Measurements from ENCODE around the gene LHX6. TPM values are rescaled to one million over a fixed set of nuclear protein-coding genes. Genes with fewer than 3 reads are reported as not detected.

LHX6 gene
- total RNA-seq, 1 experiment from 2014 or later, result 11.1 TPM

DNA sequence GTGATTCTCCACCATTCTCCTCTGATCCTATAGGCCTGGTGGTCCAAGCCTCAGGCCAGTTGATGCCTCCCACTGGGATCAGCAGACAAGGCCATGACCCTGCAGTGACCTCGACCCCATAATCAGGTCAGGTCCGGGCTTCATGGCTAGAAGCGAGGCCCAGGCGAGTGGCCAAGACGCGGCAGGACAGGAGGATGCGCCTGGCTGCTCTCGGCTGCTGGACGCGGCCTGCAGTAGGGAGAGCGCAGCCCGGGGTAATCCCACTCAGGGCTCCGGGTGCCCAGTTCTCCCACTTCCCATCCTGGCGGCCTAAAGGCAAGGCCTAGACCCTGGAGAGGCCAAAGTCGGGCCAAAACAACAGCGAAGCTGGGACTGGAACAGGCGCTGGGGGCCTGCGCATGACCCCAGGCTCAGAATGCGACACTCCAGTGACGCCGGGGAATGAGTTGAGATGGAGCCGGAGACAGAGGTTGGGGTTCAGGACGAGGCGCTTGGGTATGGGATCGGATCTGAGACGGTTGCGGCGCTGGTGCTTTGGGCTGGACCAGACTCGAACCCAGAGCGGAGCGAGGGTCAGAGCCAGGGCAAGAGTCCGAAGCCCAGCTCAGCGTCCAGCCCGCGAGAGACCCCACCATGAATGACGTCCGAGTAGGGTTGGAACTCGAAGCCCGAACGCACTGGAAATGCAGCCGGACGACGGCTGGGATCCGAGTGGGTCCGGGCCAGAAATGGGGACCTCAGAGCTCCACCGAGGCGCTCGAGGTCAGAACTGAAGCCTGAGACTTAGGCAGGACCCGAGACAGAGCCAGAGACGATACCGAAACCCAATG, 3.2 kb downstream of the LHX6 start:
- Histone ChIP-seq H3K27me3 (ENCODE audit: low read length) (no peaks in the 10 kb centered on the region), H3K9ac (ENCODE audit: low read length) (no peak overlapping the region), H3K4me1 (ENCODE audit: insufficient read depth, low read length) (0 out of 2 replicates have a peak, but pooled peaks cover 5% of the 10 kb centered on the region), H3K27ac (ENCODE audit: low read length) (no peak overlapping the region), H4K20me1 (ENCODE audit: low read length) (no peaks in the 10 kb centered on the region), H2AFZ (ENCODE audit: low read length) (no peak overlapping the region), H3K36me3 (ENCODE audit: low read depth, low read length) (no peaks in the 10 kb centered on the region), H3F3A (ENCODE audit: low read length, unreplicated experiment) (no peaks in the 10 kb centered on the region), H3K9me3 (ENCODE audit: low read length) (no peaks in the 10 kb centered on the region), H3K9me2 (replicated peaks; ENCODE audit: low read length) (no peaks in the 10 kb centered on the region), H3K4me3 (ENCODE audit: low read length) (no peak overlapping the region), H3K4me2 (ENCODE audit: low read length) (no peak overlapping the region), H3K79me2 (ENCODE audit: low read length) (no peaks in the 10 kb centered on the region)
- no TSS peak for BruUV-seq (replicated peaks)
- POLR2A ChIA-PET (ENCODE audit: unreplicated experiment), result no interaction called here
- CTCF ChIA-PET, result no interaction called here
- DNase-seq (no peak), ATAC-seq (no peak)
- TF ChIP-seq EZH2 (IDR thresholded peaks at IDR 0.05; ENCODE audit: low read length, unreplicated experiment), result no peak
- TF ChIP-seq, protein P1, sequence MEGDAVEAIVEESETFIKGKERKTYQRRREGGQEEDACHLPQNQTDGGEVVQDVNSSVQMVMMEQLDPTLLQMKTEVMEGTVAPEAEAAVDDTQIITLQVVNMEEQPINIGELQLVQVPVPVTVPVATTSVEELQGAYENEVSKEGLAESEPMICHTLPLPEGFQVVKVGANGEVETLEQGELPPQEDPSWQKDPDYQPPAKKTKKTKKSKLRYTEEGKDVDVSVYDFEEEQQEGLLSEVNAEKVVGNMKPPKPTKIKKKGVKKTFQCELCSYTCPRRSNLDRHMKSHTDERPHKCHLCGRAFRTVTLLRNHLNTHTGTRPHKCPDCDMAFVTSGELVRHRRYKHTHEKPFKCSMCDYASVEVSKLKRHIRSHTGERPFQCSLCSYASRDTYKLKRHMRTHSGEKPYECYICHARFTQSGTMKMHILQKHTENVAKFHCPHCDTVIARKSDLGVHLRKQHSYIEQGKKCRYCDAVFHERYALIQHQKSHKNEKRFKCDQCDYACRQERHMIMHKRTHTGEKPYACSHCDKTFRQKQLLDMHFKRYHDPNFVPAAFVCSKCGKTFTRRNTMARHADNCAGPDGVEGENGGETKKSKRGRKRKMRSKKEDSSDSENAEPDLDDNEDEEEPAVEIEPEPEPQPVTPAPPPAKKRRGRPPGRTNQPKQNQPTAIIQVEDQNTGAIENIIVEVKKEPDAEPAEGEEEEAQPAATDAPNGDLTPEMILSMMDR (conservative IDR thresholded peaks at IDR 0.05; ENCODE audit: low read depth, low read length), result no peak
- no peak for TF ChIP-seq EZH2phosphoT487 (IDR thresholded peaks at IDR 0.05; ENCODE audit: borderline replicate concordance, low read length)
- intact Hi-C loops (cut with micrococcal nuclease), result loop anchor here (5.0 kb wide), 1 partner anchor 98 kb away; no protein-coding TSS in a partner anchor

DNA sequence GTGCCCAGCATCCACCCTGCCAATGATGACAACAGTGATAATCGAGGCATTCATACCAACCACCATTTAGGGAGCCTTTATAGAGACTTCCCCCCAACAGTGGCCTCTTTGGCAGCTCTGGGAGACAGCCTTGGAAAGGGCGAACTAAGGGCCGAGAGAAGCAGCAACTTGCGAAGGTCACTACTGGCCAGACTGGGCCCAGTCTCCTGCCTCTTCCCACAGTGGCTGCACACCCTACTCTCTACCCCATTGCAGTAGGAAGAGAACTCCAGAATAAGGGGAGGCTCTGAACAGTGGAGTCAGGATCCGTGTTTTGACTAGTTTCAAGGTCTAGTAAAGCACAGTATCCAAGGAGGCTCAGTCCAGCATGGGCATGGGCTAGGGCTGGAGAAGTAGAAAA, 5.3 kb downstream of the LHX6 start:
- ChIA-PET POLR2A (ENCODE audit: unreplicated experiment) (no interaction called here), CTCF (no interaction called here)
- H3K79me2 ChIP-seq (ENCODE audit: low read length), result no peaks in the 10 kb centered on the region
- H3F3A ChIP-seq (ENCODE audit: low read length, unreplicated experiment), result no peaks in the 10 kb centered on the region
- no peak overlapping the region for H3K27ac ChIP-seq (ENCODE audit: low read length)
- no peak overlapping the region for H3K4me2 ChIP-seq (ENCODE audit: low read length)
- intact Hi-C loops (cut with micrococcal nuclease), result no loop called here
- no peaks in the 10 kb centered on the region for H4K20me1 ChIP-seq (ENCODE audit: low read length)
- no peak for ATAC-seq
- H3K9me3 ChIP-seq (ENCODE audit: low read length), result no peaks in the 10 kb centered on the region
- H3K36me3 ChIP-seq (ENCODE audit: low read depth, low read length), result no peaks in the 10 kb centered on the region
- H3K4me1 ChIP-seq (ENCODE audit: insufficient read depth, low read length), result peaks cover 5% of the 10 kb centered on the region
- TF ChIP-seq EZH2phosphoT487 (IDR thresholded peaks at IDR 0.05; ENCODE audit: borderline replicate concordance, low read length) (no peak), EZH2 (IDR thresholded peaks at IDR 0.05; ENCODE audit: low read length, unreplicated experiment) (no peak)
- no peak overlapping the region for H2AFZ ChIP-seq (ENCODE audit: low read length)
- no peak overlapping the region for H3K9ac ChIP-seq (ENCODE audit: low read length)
- no TSS peak for BruUV-seq (replicated peaks)
- H3K4me3 ChIP-seq (ENCODE audit: low read length), result no peak overlapping the region
- H3K9me2 ChIP-seq (replicated peaks; ENCODE audit: low read length), result no peaks in the 10 kb centered on the region
- H3K27me3 ChIP-seq (ENCODE audit: low read length), result no peaks in the 10 kb centered on the region
- no peak for DNase-seq

DNA sequence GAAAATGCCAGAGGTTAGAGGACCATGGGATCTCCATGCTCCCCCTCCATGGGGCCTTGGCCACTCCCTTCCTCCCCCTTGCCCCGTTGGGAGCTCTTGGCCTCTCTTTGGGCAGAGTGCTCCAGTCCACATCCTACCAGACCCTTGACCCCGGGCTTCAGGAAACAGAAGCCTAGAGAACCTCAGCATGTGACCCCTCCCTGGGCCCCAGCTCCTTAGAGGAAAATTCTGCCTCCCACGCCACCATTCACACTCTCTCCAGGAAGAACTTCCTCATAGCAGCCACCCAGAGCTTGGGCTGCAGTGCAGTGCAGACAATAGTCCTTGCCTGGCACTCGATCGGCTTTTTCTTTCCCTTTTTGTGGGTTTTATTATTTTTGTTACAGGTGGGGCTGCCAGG, 6.0 kb downstream of the LHX6 start:
- BruUV-seq (replicated peaks), result no TSS peak
- ChIA-PET CTCF (no interaction called here), POLR2A (ENCODE audit: unreplicated experiment) (no interaction called here)
- Histone ChIP-seq H3K36me3 (ENCODE audit: low read depth, low read length) (no peaks in the 10 kb centered on the region), H2AFZ (ENCODE audit: low read length) (no peak overlapping the region), H3K9ac (ENCODE audit: low read length) (no peak overlapping the region), H3K4me3 (ENCODE audit: low read length) (no peak overlapping the region), H3K79me2 (ENCODE audit: low read length) (no peaks in the 10 kb centered on the region), H3K27me3 (ENCODE audit: low read length) (no peaks in the 10 kb centered on the region), H3K4me2 (ENCODE audit: low read length) (no peak overlapping the region), H3K4me1 (ENCODE audit: insufficient read depth, low read length) (peaks cover 11% of the 10 kb centered on the region), H4K20me1 (ENCODE audit: low read length) (no peaks in the 10 kb centered on the region), H3K27ac (ENCODE audit: low read length) (no peak overlapping the region), H3K9me3 (ENCODE audit: low read length) (no peaks in the 10 kb centered on the region), H3F3A (ENCODE audit: low read length, unreplicated experiment) (no peaks in the 10 kb centered on the region), H3K9me2 (replicated peaks; ENCODE audit: low read length) (no peaks in the 10 kb centered on the region)
- ATAC-seq, result no peak
- TF ChIP-seq EZH2phosphoT487 (IDR thresholded peaks at IDR 0.05; ENCODE audit: borderline replicate concordance, low read length) (no peak), EZH2 (IDR thresholded peaks at IDR 0.05; ENCODE audit: low read length, unreplicated experiment) (no peak)
- TF ChIP-seq, protein P1 (conservative IDR thresholded peaks at IDR 0.05; ENCODE audit: low read depth, low read length), result no peak
- intact Hi-C loops (cut with micrococcal nuclease), result no loop called here
- no peak for DNase-seq
